Measurements from ENCODE around the gene NPPC.
"Not testable (repeated sequence)": the region's sequence is repeated elsewhere in the genome, so short reads cannot be mapped to it uniquely, and the experiment has no call there.

Gene NPPC

GRCh38 chr2:231955758-231956472, 29.7 kb upstream of the NPPC start:
- peaks cover 3% of the 10 kb centered on the region for H3K4me1 ChIP-seq (ENCODE audit: insufficient read depth, low read length, severe bottlenecking)
- H3K36me3 ChIP-seq (ENCODE audit: insufficient read depth, low read length): no peaks in the 10 kb centered on the region
- H3K9me2 ChIP-seq (ENCODE audit: low read depth, low read length): no peaks in the 10 kb centered on the region
- no peaks in the 10 kb centered on the region for H4K20me1 ChIP-seq (ENCODE audit: insufficient read depth, low read length)
- no peak overlapping the region for H3K27ac ChIP-seq (ENCODE audit: low read depth, low read length, poor library complexity, severe bottlenecking)
- H3K4me3 ChIP-seq (ENCODE audit: low read depth, low read length, poor library complexity, severe bottlenecking): no peak overlapping the region
- H3K79me2 ChIP-seq (ENCODE audit: insufficient read depth, low read length): no peaks in the 10 kb centered on the region
- no peak overlapping the region for H3K4me2 ChIP-seq (ENCODE audit: low read length)
- H3K9ac ChIP-seq (ENCODE audit: low read length): no peak overlapping the region
- no peaks in the 10 kb centered on the region for H3F3A ChIP-seq (ENCODE audit: insufficient read depth, low read length)
- peaks cover 4% of the 10 kb centered on the region; the same call in 1 of the 2 replicates for H3K9me3 ChIP-seq (ENCODE audit: low read length)
- TF ChIP-seq EZH2 (IDR thresholded peaks at IDR 0.05; ENCODE audit: borderline replicate concordance, low read length) (no peak), CTCF (IDR thresholded peaks at IDR 0.05; ENCODE audit: low read length) (no peak)
- H2AFZ ChIP-seq (ENCODE audit: low read length): no peak overlapping the region
- H3K27me3 ChIP-seq (ENCODE audit: insufficient read depth, low read length): 0 out of 2 replicates have a peak, but pooled peaks cover 8% of the 10 kb centered on the region

- Histone ChIP-seq H3K27me3 (ENCODE audit: insufficient read depth, low read length) (0 out of 2 replicates have a peak, but pooled peaks cover 9% of the 10 kb centered on the region), H4K20me1 (ENCODE audit: insufficient read depth, low read length) (no peaks in the 10 kb centered on the region), H3K27ac (ENCODE audit: low read depth, low read length, poor library complexity, severe bottlenecking) (no peak overlapping the region), H3F3A (ENCODE audit: insufficient read depth, low read length) (no peaks in the 10 kb centered on the region), H3K79me2 (ENCODE audit: insufficient read depth, low read length) (no peaks in the 10 kb centered on the region), H3K9ac (ENCODE audit: low read length) (no peak overlapping the region), H3K9me3 (ENCODE audit: low read length) (peaks cover 4% of the 10 kb centered on the region; the same call in 1 of the 2 replicates), H3K9me2 (ENCODE audit: low read depth, low read length) (no peaks in the 10 kb centered on the region), H2AFZ (ENCODE audit: low read length) (no peak overlapping the region), H3K36me3 (ENCODE audit: insufficient read depth, low read length) (no peaks in the 10 kb centered on the region), H3K4me2 (ENCODE audit: low read length) (no peak overlapping the region), H3K4me1 (ENCODE audit: insufficient read depth, low read length, severe bottlenecking) (no peaks in the 10 kb centered on the region), H3K4me3 (ENCODE audit: low read depth, low read length, poor library complexity, severe bottlenecking) (no peak overlapping the region)
- TF ChIP-seq CTCF (IDR thresholded peaks at IDR 0.05; ENCODE audit: low read length) (no peak), EZH2 (IDR thresholded peaks at IDR 0.05; ENCODE audit: borderline replicate concordance, low read length) (no peak)
Measured at GRCh38 chr2:231951452-231952035, 25.3 kb upstream of the NPPC start.

- Histone ChIP-seq H3K4me2 (ENCODE audit: low read length) (no peak overlapping the region), H3K4me3 (ENCODE audit: low read depth, low read length, poor library complexity, severe bottlenecking) (no peak overlapping the region), H2AFZ (ENCODE audit: low read length) (no peak overlapping the region), H3K9ac (ENCODE audit: low read length) (no peak overlapping the region), H3K27me3 (ENCODE audit: insufficient read depth, low read length) (0 out of 2 replicates have a peak, but pooled peaks cover 9% of the 10 kb centered on the region), H4K20me1 (ENCODE audit: insufficient read depth, low read length) (no peaks in the 10 kb centered on the region), H3K9me2 (ENCODE audit: low read depth, low read length) (no peaks in the 10 kb centered on the region), H3K27ac (ENCODE audit: low read depth, low read length, poor library complexity, severe bottlenecking) (no peak overlapping the region), H3K4me1 (ENCODE audit: insufficient read depth, low read length, severe bottlenecking) (no peaks in the 10 kb centered on the region), H3K36me3 (ENCODE audit: insufficient read depth, low read length) (no peaks in the 10 kb centered on the region), H3K9me3 (ENCODE audit: low read length) (peaks cover 4% of the 10 kb centered on the region; the same call in 1 of the 2 replicates), H3F3A (ENCODE audit: insufficient read depth, low read length) (no peaks in the 10 kb centered on the region), H3K79me2 (ENCODE audit: insufficient read depth, low read length) (no peaks in the 10 kb centered on the region)
- no peak for TF ChIP-seq EZH2 (IDR thresholded peaks at IDR 0.05; ENCODE audit: borderline replicate concordance, low read length)
- no peak for TF ChIP-seq CTCF (IDR thresholded peaks at IDR 0.05; ENCODE audit: low read length)
Measured at GRCh38 chr2:231947694-231948093, 21.5 kb upstream of the NPPC start.

- H3K4me2 ChIP-seq (ENCODE audit: low read length); H3K4me1 ChIP-seq (ENCODE audit: insufficient read depth, low read length, severe bottlenecking); H3K36me3 ChIP-seq (ENCODE audit: insufficient read depth, low read length); H3K4me3 ChIP-seq (ENCODE audit: low read depth, low read length, poor library complexity, severe bottlenecking); H3K9me2 ChIP-seq (ENCODE audit: low read depth, low read length); H3K27me3 ChIP-seq (ENCODE audit: insufficient read depth, low read length); H3K27ac ChIP-seq (ENCODE audit: low read depth, low read length, poor library complexity, severe bottlenecking); H3K79me2 ChIP-seq (ENCODE audit: insufficient read depth, low read length); H3K9ac ChIP-seq (ENCODE audit: low read length); H3F3A ChIP-seq (ENCODE audit: insufficient read depth, low read length); H4K20me1 ChIP-seq (ENCODE audit: insufficient read depth, low read length); H2AFZ ChIP-seq (ENCODE audit: low read length); H3K9me3 ChIP-seq (ENCODE audit: low read length): not testable (repeated sequence)
Measured at GRCh38 chr2:231947112-231947511, 20.9 kb upstream of the NPPC start.

Measured in OCI-LY1 (cell line).